AG20443 (cell line): Measurements from ENCODE around the gene TCERG1L.
"Not testable (repeated sequence)": the region's sequence is repeated elsewhere in the genome, so short reads cannot be mapped to it uniquely, and the experiment has no call there.

Experiments
- DNase-seq: peaks from one replicate; pipeline ENCODE4 v3.0.0; 2012; ENCODE audit warnings: low spot score, mixed read lengths

TCERG1L gene

DNA sequence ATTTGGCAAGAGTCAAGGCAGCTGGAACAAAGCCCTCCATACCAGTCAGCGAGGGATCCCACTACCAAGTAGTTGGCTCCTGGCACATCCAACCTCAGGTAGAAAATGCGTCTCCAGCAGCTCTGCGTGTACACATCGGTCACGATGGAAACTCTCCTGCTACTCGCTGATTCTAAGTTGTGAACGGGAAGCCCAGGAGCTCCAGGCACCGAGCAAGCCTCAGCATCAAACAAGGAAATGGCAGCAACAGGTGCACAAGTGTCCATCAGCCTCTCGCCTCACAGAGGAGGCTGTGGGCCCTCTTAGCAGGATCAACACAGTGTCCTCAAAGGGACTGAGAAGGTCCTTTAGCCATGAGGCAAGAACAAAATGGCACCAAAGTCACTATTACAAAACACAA is 127.0 kb downstream of the TCERG1L start:
- DNase-seq, result no peak

DNA sequence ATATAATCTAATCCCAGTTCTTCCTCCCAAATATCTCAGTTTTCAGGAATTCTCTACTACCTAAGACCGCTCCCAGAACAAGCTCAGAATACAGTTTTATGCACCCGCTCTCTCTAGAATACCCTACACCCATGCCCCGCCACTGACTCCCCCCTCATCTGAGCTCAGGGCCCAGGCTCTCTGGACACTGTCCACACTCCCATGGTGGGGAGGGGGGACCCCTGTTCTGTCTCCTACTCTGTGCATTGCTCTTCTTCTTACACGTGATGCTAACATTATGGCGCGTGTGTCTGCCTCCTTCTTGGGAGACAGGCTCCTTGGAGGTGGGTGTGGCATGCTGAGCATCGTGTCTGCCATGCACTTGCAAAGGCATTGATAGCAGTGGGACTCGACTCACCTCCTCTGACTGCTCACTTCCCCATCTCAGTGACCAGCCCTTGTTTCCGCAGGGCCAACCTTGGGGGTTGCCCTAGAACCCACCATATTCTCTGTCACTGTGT is 127.9 kb downstream of the TCERG1L start:
- no peak for DNase-seq

DNA sequence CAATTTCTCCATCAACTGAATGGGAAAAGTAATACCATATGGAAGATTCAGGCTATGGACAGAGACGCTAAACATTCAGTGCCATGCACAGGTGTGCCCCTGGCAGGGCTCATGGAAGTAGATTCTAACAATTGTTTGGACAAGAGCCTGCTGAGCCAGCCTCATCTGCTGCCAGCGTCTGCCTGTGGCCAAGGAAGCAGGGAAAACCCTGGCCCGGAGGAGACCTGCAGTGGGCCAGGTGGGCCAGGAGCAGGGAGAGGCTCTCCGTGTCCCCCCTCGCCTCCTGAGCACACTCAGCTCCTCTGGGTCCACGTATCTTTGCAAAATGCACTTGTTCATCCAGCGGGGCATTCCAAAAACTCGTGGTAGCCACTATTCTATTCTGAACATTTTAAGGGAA is 130.1 kb downstream of the TCERG1L start:
- DNase-seq, result no peak

DNA sequence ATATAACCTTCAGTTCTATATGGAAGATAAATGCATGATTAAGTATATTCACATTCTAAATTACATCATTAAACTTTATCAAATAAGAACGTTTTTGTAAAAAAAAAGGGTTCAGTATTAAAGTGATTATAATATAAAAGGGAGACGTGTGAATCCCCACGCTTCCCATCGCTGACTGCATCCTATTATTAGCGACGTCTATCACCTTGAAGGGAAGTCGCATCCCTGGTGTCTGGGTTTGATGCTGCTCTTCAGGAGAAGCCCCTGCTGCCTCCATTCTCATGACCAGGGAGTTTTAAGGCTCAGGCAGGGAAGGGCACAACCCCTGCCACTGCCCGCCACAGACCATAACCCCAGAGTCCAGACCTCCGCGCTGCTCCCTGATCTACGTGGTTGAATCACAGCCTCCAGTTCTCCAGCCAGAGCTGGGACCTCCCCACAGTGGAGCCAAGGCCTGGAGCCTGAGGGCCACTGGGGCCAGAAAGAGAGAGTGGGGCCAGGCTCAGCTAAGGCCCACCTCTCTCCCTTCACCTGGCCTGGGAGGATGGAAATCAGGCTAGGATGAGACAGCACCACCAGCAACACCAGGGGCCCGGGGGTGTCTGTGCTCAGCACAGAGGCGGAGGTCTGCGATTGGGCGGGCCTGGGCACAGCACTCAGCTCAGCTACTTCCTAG is 130.6 kb downstream of the TCERG1L start:
- DNase-seq, result no peak

DNA sequence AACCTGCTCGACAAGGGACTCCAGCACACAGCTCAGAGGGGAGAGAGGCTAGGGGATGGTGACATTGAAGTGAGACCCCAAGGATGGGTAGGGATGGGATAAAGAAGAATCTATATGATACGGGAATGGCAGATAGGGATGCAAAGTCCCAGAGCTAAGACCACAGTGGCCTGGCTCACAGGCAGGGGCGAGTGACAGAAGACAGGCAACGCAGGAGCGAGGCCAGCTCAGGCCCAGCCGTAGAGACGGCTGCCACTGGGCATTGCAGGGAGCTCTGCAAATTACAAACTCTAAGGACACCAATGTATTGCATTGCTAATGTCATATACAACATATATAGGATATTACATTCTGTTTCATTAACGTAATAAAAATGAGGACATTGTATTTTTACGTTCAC is 131.4 kb downstream of the TCERG1L start:
- DNase-seq, result no peak

DNA sequence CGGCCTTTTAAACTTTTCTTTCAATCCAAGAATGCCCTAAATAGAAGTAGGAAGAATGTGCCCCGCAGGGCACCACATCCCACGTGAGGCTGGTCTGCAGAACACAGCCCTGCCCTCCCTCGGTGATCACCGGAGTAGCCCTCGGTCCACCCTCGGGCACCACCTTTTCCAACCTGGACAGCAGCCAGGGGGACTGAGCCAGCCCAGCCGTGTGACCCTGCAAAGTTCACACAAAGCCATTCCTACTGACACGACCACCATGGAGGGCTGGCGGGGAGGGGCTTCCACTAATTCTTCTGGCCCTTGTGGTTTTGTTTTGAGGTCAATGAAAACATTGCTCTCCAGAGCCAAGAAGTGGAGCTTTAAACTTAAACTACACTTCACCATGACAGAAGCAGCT is 132.2 kb downstream of the TCERG1L start:
- no peak for DNase-seq

DNA sequence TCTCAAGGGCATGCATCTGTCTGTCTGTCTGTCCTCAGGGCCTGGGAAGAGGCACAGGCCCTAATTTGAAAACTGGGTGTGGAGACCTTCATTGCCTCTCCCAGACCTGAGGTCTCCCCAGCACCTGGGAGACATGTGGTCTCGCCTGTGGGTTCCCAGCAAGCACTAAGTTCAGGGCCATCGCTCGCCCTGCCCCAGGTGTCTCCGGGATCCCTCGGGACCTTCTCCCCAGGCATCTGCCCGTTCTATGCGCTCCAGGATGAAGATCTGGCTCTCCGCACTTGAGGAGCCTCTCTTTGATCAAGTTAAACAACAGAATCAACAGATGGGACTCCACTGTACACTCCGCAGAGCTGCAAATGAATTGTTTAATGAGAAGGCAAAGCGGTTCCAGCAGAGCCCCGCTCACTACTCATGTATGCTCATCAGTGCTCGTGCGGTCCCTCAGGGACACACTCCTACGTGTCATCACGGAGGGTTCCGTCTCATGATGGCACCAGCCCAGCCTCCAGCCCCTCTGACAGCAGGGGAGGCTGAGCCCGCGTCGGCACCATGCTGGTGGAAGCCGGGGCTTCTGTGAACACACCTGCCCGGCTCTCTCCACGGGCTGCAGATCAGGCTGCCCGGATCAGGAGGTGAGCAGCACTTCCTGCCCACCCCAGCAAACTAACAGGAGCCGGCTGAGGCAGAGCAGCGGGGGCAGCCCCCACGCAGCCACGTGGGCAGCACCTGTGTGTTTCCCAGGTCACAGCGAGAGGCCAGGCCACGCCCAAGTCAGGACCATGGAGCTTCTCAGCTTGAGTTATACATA is 132.8 kb downstream of the TCERG1L start:
- DNase-seq, result no peak

DNA sequence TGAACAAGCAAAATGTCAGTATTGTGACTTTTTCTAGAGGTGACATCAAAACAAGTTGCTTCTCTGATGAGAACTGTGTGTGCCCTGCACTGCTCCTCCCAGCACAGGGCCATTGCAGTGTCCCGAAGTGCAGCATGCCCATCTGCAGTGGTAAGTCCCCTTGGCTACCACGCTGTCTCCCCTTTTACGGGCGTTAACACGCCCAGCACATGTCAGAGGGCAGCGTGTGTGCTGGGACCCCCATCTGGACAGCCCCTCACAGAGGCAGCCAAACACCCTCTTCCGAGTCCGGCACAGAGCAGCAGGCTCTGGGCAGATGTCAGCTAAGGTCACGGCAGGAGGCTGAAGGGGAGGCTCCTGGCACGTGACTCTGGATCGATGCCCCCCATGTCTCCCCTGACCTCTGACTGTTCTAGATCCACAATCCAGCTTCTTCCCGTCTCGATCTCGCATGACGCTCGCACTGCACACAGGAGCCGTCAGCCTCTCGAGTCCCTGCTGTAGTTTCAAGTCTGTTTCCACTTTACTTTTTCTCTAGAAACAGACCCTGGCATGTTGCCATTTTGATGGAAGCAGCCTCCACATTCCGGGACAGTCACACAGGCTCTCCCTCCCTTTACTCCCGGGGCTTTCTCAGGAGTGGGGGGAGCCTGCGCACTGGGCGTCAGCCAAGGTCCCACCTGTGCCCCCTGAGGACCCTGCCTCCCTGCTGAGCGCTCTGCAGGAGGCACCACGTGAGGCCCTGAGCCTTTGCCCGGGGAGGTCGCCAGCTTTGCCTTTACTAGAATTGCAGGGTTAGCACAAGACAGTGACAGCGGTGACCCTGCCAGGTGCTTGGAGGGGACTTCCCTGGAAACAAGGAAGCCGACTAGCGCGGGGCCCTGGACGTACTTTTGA is 133.8 kb downstream of the TCERG1L start:
- DNase-seq, result no peak

DNA sequence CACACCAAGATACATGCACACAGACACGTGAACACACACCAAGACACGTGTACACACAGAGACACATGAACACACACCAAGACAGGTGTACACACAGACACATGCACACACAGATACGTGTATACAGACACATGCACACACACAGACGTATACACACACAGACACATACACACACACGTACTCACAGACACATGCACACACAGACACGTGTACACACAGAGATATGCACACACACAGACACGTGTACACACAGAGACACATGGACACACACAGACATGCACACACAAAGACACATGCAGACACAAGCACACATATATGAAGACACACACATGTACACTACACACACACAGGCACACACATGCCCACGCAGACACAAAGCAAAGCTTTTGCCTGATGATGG is 134.6 kb downstream of the TCERG1L start:
- DNase-seq, result no peak

DNA sequence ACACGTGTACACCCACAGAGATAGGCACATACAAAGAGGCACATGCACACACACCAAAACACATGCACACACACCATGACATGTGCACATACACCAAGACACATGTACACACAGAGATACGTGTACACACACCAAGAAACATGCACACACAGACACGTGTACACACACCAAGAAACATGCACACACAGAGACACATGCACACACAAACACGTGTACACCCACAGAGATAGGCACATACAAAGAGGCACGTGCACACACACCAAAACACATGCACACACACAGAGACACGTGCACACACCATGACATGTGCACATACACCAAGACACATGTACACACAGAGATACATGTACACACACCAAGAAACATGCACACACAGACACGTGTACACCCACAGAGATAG is 135.2 kb downstream of the TCERG1L start:
- DNase-seq, result not testable (repeated sequence)

DNA sequence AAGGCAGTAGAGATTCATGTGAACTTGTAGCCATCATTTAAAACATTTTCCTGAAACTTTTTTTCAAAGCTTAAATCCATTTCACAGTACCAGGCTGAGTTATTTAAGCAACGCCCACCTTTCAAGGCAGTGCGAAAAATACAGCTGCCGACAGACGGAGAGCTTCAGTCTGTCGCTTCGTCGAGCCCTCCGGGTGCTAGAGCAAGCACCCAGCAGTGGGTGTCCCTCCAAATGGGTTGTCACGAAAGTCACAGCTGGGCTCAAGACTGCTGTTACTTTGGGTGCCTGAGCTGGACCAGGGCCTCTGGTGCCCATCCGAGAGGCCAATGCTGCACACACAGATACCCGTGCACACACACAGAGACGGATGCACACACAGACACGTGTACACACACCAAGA is 135.6 kb downstream of the TCERG1L start:
- no peak for DNase-seq

DNA sequence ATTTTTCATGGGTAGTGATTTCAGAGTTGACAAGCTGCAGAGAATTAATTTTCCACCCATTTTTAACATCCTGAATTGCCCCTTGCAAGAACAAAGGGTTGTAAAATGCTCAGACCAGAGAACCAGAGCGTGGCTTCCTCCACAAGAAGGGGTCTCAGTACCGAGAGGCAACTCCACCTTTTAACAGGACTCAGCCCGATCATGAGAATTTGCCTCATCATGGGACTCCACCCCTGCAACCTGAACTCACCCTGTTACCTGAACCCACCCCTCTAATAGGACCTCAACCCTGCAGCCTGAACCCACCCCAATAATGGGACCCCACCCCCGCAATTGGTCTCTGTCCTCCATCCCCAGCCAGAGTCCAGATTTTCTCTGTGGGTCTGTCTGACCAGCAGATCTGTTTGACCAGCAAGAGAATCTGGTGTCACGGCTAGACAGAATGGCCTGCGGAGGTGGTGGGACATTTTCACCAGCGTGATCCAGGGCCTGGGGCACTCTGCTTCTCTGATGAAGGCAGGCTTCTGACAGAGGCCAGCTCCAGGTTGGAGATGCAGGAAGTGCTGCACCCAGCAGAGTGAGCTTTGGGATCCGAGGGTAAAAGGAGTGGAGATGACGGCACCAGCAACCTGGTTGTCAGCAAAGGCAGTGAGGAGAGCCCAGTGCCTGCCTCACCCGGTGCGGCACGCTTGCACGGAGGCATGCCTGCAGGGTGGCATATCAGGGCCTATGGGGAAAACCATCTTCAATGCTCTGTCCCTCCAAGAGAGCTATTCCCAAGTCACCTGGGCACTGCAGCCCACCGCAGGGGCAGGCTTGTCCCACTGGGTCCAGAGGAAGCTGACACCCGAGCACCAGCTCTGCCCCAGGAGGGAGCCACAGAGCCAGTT is 136.6 kb downstream of the TCERG1L start:
- no peak for DNase-seq

DNA sequence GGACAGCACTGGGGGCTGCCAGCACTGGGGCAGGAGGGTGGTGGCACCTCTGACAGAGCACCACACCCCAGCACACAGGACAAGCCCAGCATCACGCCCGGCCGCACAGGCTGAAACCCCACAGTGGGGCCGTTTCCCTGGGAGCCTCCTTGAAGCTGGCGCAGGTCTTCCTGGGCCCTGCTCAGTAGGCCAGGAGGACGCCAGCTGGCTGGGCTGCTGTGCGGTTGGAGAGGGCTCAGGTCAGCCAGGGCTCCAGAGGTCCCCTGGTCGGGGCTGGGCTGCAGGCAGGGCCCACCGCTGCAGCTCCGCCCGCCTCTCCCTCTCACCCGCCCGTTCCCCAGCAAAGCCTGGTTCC is 137.3 kb downstream of the TCERG1L start:
- DNase-seq, result no peak

DNA sequence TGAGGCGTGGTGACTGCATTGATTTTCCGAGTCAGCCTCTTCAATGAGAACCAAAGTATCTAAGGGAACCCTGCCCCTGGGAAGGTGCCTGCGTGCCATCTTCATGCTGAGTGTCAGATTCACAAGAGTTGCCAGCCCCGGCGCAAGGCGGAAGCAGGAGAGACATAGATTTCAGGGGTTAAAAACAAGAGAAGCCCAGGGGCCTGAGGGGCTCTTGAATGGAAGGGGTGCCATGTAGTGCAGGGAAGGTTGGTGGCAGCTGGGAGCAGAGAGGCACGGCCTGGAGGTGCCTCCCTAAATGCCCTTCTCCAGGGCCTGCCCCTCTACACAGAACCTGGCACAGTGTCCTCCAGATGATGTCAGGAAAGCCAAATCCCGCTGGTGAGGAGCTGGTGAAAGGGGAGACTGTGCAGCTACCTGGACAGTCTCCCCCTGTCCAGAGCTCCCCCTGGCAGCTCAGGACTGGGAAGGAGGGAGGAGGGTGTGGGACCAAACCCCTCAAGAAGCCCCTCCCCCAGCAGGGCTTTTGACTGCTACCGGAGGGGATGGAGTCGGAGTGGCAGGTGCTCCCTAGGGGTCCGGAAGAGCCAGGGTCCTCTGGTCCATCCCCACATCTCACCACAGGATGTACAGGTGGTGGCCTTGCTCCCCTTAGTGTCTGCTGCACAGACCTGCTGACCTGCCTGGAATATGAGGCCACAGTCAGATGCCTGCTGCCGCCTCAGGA is 137.9 kb downstream of the TCERG1L start:
- no peak for DNase-seq

DNA sequence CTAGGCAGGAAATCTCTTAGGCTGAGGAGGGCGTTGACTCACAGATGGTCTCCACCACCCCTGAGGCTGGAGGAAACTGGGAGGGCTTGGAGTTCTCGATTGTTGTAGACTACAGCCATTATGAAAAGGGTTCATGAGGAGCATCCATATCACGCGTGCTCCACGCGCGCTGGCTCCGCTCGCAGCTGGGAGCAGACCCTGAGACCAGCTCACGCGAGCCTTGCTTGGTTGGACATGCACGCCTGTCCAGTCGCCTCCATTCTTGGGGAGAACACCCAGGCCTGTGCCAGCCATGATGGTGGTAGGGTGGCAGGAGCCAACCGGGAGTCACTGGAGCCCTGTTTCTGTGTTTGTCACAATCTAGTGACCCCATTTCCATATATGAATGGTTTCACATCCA is 139.1 kb downstream of the TCERG1L start:
- DNase-seq, result no peak

DNA sequence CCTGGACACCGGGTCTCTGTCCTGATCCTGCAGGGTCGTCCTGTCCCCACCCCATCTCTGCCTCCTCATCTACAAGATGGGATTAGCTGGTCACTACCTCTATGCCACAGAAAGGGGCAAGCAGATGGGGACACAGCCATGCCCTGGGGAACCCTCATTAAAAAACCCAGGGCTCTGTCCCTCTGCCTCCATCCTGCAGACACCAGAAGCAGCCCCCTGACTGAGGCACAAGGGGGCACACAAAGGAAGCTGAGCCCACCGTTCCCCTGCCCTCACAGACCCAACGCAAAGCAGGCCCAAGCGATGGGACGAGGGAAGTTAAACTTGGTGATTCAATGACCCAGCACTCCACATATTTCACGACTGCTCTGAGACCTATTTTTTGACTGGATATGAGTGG is 142.4 kb downstream of the TCERG1L start:
- DNase-seq, result no peak

DNA sequence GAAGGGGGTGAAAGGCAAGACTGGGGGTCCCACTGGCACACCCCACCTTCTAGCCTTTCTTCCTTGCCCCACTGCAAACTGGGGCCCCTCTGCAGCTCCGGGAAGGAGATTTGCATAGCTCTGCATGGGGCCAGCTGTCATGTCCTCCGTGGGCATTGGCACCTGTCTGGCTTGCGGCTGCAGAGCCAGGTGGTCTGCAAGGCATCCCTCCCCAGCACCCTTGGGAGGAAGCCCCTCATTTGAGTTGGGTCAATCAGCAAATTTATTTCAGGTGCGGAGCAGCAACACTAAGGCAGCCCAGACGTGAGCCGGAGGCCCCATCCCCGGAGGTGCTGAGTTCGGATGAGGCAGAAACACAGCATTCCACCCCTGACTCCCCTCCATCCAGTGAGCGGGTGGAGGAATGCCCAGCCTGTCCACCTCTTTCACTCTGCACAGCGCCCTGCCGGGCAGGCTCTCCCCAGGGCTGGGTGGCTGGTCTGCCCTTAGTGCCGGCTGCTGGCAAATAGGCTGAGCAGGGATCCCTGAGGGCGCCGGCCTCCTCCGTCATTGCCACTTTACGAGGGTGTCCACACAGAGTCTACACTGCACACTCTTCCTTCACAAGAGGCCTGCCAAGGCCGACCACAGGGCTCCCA is 143.2 kb downstream of the TCERG1L start:
- DNase-seq, result no peak

DNA sequence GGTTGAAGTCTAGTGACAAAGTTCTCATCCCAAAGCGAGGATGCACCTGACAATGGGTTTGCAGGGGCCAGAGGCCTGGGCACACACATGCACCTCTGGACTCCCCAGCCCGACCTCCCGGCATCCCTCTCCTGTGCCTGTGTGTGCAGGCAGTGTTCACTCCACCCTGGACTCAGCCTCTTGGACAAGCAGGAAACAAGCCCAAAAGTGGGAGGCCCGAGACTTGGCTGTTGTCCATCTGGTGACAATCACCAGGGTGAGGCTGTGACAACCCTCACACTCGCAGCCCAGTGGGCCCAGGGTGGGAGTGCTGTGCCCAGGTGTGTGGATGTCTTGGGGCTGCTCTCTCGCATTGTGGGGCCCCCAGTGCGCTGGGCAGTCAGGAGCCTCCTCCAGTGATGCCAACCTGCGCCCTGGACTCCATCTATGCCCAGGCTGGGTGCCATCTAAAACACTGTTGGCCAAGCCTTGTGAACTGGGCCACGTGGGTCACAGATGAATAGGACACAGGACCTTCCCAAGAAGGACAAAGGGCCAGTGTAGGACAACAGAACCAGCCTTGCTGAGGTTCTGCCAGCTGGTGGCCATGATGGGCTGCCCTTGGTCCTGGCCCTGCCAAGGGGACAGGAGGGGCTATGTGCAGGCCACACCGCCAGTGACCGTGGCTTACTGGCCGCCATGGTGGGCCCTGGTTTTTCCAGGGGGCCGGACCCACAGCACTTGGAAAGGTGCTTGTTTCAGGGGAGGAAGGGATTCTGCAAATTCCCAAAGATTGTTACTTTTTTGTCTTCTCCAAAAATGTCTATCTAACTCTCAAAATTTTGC is 144.3 kb downstream of the TCERG1L start:
- DNase-seq, result no peak

DNA sequence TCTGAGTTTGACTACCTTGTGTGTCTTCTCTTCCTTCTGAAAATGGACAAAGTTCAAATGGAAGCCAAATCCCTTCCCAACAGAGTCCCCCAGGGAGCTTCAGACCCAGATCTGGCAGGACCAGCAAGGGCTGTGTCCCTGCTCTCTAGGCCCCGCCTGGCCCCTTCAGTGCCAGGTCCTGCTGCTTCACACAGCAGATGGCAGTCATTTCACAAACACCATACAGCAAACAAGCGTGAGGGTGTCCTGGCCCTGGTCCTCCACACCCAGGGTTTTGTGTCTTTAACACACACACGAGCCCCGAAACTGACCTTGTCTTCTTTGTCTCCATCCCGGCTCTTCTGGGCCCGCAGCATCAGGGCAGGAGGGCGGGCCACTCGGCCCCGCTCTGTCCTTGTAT is 145.0 kb downstream of the TCERG1L start:
- DNase-seq, result no peak

DNA sequence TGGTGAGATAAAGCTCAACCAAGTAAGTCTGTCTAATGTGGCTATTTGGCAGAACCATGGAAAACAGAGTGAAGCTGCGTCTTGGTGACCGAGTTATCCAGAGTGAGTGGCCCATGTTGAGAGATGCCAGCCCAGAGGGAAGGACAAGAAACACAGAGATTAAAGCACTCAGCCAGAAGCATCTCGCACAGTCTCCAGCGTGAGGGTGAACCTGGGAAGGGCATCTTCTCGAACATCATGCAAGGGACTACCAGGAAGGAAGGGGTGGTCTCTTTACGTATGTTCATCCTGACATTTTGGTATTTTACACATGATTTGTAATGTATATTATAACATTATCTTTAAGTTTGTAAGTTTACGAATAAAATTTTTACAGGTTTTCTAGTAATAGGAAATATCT is 146.4 kb downstream of the TCERG1L start:
- DNase-seq, result no peak
